ENCODE data around the gene PSAT1.

Gene PSAT1

GRCh38 chr9:78365748-78366697, 69.1 kb downstream of the PSAT1 start:
- no peak for DNase-seq (ENCODE audit: low read depth in 1 of 2, low spot score in 1 of 2)

DNA sequence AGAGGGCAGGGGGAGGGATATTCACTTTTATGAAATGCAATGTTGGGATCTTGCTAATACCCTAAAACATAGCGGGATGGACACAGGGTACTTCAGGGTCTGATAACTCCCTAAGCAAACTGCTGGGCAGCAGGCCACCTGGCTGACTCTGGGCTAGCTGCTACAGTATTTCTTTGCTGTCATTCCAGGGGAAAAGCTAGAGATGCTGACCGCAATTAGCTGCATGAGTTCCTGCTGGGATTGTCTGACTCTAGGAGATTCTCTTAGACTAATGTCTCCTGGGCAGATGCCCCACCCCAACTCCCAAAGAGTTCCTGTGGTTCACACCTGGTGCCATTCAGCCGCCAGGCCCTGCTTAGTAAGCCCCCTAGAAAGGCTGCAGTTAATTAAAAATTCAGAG, 69.9 kb downstream of the PSAT1 start:
- no peak for DNase-seq (ENCODE audit: low read depth in 1 of 2, low spot score in 1 of 2)

GRCh38 chr9:78368236-78368635, 71.3 kb downstream of the PSAT1 start:
- DNase-seq (ENCODE audit: low read depth in 1 of 2, low spot score in 1 of 2), result no peak

GRCh38 chr9:78369639-78370219, 72.8 kb downstream of the PSAT1 start:
- peak in 1 of 2 donors; percentile 24 for DNase-seq (ENCODE audit: low read depth in 1 of 2, low spot score in 1 of 2)

DNA sequence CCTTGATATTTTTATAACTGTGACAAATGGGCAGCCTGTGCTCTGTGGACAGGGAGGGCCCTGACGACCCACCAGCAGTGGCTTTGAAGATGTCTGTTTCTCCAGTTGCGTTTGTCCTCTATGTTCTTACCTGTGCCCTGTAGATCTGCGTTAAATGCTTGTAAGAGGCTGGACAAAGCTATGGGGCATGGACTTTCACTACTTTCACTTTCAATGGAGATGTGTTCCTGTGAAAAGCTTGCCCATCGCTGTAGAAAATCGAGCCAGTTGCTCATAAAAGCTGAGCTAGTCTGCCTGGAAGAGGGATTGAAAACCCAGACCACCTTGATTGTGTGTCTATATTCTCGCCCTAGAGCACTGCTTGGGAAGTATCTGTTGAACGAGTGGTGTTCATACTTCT, 74.1 kb downstream of the PSAT1 start:
- DNase-seq (ENCODE audit: low read depth in 1 of 2, low spot score in 1 of 2), result no peak

GRCh38 chr9:78371981-78372380, 75.1 kb downstream of the PSAT1 start:
- DNase-seq (ENCODE audit: low read depth in 1 of 2, low spot score in 1 of 2), result no peak

Measured in stimulated activated CD4-positive, alpha-beta T cell treated with anti-CD3 and anti-CD28 coated beads, Interleukin-15, amount 100 ng/mL, for 1 hour (primary cell).